Naive B cell (primary cell): Measurements from ENCODE around the gene CELSR1. TPM values are rescaled to one million over a fixed set of nuclear protein-coding genes. Genes with fewer than 3 reads are reported as not detected.

ENCODE experiments used
- ATAC-seq, 2 donors: fragments of 150-1000 bp; cut with Tn5 transposase; 2 replicates each; pipeline ENCODE4 v1.10.0; 2021; ENCODE audit warnings: low read depth in 2 of 2, mild to moderate bottlenecking in 2 of 2, moderate library complexity in 2 of 2
- DNase-seq: peaks from one replicate; pipeline ENCODE4 v3.0.0; 2022
- H3K27ac Mint-ChIP-seq, 6 donors: one replicate each; pipeline ENCODE4 v1.8.0; 2020 to 2022; ENCODE audit warnings: mild to moderate bottlenecking in 6 of 6, mixed read lengths in 6 of 6, moderate library complexity in 5 of 6, inconsistent platforms in 2 of 6
- H3K27me3 Mint-ChIP-seq, 3 donors: one replicate each; pipeline ENCODE4 v1.8.0; 2021 to 2022; ENCODE audit warnings: mixed read lengths in 3 of 3, mild to moderate bottlenecking in 1 of 3
- H3K36me3 Mint-ChIP-seq, 2 donors: one replicate each; pipeline ENCODE4 v1.8.0; 2020 to 2022; ENCODE audit warnings: mixed read lengths in 2 of 2, inconsistent platforms in 1 of 2, mild to moderate bottlenecking in 1 of 2
- H3K4me1 Mint-ChIP-seq, 3 donors: one replicate each; pipeline ENCODE4 v1.8.0; 2020 to 2022; ENCODE audit warnings: mixed read lengths in 3 of 3, inconsistent platforms in 1 of 3, mild to moderate bottlenecking in 1 of 3, moderate library complexity in 1 of 3
- H3K4me3 Mint-ChIP-seq, 8 donors: one replicate each; pipeline ENCODE4 v1.8.0; 2020 to 2022; ENCODE audit warnings: mild to moderate bottlenecking in 8 of 8, mixed read lengths in 8 of 8, moderate library complexity in 8 of 8, inconsistent platforms in 2 of 8
- H3K9me3 Mint-ChIP-seq, 7 donors: one replicate each; pipeline ENCODE4 v1.8.0; 2020 to 2022; ENCODE audit warnings: mixed read lengths in 7 of 7, mild to moderate bottlenecking in 5 of 7, inconsistent platforms in 2 of 7, moderate library complexity in 1 of 7
- polyA plus RNA-seq, 6 donors: library from polyadenylated mRNA; unstranded; fragments of 300-500 nt; fragmentation: Illumina TruSeq; gene quantifications; one replicate each; pipeline ENCODE4 v1.2.3, GENCODE V29; 2021; ENCODE audit warnings: low read depth in 6 of 6

Gene CELSR1
- polyA plus RNA-seq, 6 donors from 2014 or later, result 0.94 to 3.9 (median 2.1) TPM

- Mint-ChIP-seq H3K27ac (no peak overlapping the region), H3K4me1 (no peaks in the 10 kb centered on the region), H3K36me3 (no peaks in the 10 kb centered on the region), H3K9me3 (peaks cover 0 to 1% (median 0%) of the 10 kb centered on the region in 7 donors), H3K4me3 (no peak overlapping the region), H3K27me3 (peaks cover 10 to 61% (median 31%) of the 10 kb centered on the region in 3 donors)
- ATAC-seq, result no peak
- DNase-seq, result no peak
Measured at GRCh38 chr22:46448333-46448732, 89.1 kb downstream of the CELSR1 start.

- H3K4me3 Mint-ChIP-seq, result no peak overlapping the region
- ATAC-seq (no peak), DNase-seq (no peak)
- H3K9me3 Mint-ChIP-seq, result peaks cover 0 to 1% (median 0%) of the 10 kb centered on the region in 7 donors
- peaks cover 9 to 60% (median 31%) of the 10 kb centered on the region in 3 donors for H3K27me3 Mint-ChIP-seq
- H3K36me3 Mint-ChIP-seq, result no peaks in the 10 kb centered on the region
- no peaks in the 10 kb centered on the region for H3K4me1 Mint-ChIP-seq
- H3K27ac Mint-ChIP-seq, result no peak overlapping the region
Measured at GRCh38 chr22:46447906-46448305, 89.5 kb downstream of the CELSR1 start.

GRCh38 chr22:46446799-46447198 is 90.6 kb downstream of the CELSR1 start:
- Mint-ChIP-seq H3K36me3 (no peaks in the 10 kb centered on the region), H3K4me3 (no peak overlapping the region), H3K4me1 (no peaks in the 10 kb centered on the region), H3K27ac (no peak overlapping the region), H3K27me3 (peaks cover 6 to 49% (median 31%) of the 10 kb centered on the region in 3 donors), H3K9me3 (peaks cover 0 to 1% (median 0%) of the 10 kb centered on the region in 7 donors)
- no peak for DNase-seq
- no peak for ATAC-seq

DNA sequence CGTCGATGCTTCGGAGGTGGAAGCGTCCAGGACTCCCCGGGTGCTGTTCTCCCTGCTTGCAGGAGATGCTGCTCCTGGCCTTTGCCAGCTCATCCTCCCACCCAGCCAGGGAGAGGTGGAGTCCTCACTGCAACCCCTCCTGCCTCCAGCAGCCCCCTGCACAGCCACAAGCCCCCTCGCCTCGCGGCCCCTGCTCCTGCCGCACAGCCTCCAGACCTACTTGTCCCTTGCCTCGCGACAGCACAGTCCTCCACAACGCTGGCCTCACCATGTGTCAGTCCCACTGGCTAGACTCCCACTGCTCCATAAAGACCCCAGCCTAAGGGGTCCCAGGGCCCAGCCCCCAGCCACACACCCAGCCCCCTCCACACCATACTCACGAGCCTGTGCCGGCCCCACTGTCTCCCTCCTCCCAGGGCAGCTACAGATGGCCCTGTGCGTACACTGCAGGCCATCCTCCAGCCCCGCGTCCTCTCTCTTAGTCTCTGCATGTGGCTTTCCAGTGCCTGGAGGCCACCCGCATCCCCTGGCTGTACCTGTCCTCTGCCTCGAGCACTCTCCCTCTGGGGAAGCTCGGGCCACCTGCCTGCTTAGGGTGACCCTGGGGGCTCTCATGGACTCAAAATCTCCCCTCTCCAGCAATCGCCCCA is 91.5 kb downstream of the CELSR1 start:
- Mint-ChIP-seq H3K27ac (peak overlapping the region in 2 of 6 donors; percentile 52 to 88), H3K4me1 (no peaks in the 10 kb centered on the region), H3K36me3 (no peaks in the 10 kb centered on the region), H3K4me3 (peak overlapping the region in 1 of 8 donors; percentile 72), H3K27me3 (peaks cover 5 to 40% (median 31%) of the 10 kb centered on the region in 3 donors), H3K9me3 (peaks cover 0 to 1% (median 0%) of the 10 kb centered on the region in 7 donors)
- ATAC-seq, result no peak
- no peak for DNase-seq

- DNase-seq (no peak), ATAC-seq (no peak)
- H3K9me3 Mint-ChIP-seq, result peaks cover 0 to 1% (median 0%) of the 10 kb centered on the region in 7 donors
- peaks cover 5 to 28% (median 26%) of the 10 kb centered on the region in 3 donors for H3K27me3 Mint-ChIP-seq
- no peak overlapping the region for H3K27ac Mint-ChIP-seq
- no peaks in the 10 kb centered on the region for H3K36me3 Mint-ChIP-seq
- H3K4me3 Mint-ChIP-seq, result no peak overlapping the region
- H3K4me1 Mint-ChIP-seq, result no peaks in the 10 kb centered on the region
Measured at GRCh38 chr22:46444390-46444854, 93.0 kb downstream of the CELSR1 start.

DNA sequence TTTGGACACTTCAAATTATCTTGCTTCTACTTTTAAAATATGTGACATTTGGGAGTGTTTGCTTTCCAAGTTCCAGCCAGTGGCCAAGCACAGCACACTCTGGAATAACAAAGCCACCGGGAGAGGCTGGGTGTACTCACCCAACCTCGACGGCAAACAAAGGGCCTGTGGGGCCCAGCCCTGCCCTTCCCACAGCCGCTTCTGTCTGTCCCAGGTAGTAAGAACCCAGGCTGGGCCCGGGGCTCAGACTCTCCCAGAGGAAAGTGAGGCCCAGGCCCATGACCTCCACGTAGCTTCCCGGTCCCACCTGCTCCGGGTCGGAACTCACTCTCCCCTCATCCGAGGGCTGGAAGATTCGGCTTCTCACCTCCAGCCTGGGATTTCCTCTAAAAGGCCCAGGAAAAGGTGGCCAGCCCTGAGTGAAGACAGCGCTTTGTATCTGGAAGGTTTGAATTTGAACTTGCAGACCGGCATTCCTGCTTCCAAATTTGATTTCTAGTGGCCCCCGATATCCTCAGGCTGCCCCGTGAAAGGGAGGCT is 93.5 kb downstream of the CELSR1 start:
- Mint-ChIP-seq H3K4me1 (no peaks in the 10 kb centered on the region), H3K36me3 (no peaks in the 10 kb centered on the region), H3K4me3 (no peak overlapping the region), H3K9me3 (no peaks in the 10 kb centered on the region), H3K27ac (peak overlapping the region in 1 of 6 donors; percentile 5), H3K27me3 (peaks cover 5 to 23% (median 21%) of the 10 kb centered on the region in 3 donors)
- no peak for DNase-seq
- no peak for ATAC-seq

GRCh38 chr22:46442217-46442853 is 95.1 kb downstream of the CELSR1 start:
- Mint-ChIP-seq H3K9me3 (no peaks in the 10 kb centered on the region), H3K36me3 (no peaks in the 10 kb centered on the region), H3K4me1 (peaks cover 4 to 11% (median 8%) of the 10 kb centered on the region in 3 donors), H3K27ac (no peak overlapping the region), H3K4me3 (no peak overlapping the region), H3K27me3 (peaks cover 0 to 12% (median 10%) of the 10 kb centered on the region in 3 donors)
- DNase-seq (no peak), ATAC-seq (no peak)

- Mint-ChIP-seq H3K4me3 (no peak overlapping the region), H3K36me3 (no peaks in the 10 kb centered on the region), H3K27ac (peak overlapping the region in 1 of 6 donors; percentile 62), H3K9me3 (no peaks in the 10 kb centered on the region), H3K27me3 (peaks cover 0 to 4% (median 0%) of the 10 kb centered on the region in 3 donors), H3K4me1 (peaks cover 4 to 17% (median 8%) of the 10 kb centered on the region in 3 donors)
- ATAC-seq (no peak), DNase-seq (no peak)
Measured at GRCh38 chr22:46439576-46440465, 97.6 kb downstream of the CELSR1 start.

DNA sequence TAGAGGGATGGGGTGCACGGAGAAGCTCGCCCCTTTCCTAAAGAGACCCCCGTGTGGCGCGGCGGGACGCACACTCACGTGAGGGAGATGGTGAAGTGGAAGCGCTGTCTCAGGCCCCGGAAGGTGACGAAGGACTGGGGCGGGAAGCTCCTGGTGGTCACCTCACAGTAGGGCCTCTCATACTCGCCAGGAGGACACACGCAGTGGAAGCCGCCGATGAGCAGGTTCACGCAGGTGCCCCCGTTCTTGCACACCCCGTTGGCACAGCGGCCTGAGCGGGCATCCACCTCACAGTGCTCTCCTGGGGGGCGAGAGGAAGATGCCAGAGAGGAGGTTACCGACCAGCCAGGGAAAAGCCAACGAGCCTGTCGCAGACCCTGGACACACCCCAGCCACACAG is 98.3 kb downstream of the CELSR1 start:
- Mint-ChIP-seq H3K4me3 (no peak overlapping the region), H3K27me3 (peaks cover 0 to 4% (median 0%) of the 10 kb centered on the region in 3 donors)

DNA sequence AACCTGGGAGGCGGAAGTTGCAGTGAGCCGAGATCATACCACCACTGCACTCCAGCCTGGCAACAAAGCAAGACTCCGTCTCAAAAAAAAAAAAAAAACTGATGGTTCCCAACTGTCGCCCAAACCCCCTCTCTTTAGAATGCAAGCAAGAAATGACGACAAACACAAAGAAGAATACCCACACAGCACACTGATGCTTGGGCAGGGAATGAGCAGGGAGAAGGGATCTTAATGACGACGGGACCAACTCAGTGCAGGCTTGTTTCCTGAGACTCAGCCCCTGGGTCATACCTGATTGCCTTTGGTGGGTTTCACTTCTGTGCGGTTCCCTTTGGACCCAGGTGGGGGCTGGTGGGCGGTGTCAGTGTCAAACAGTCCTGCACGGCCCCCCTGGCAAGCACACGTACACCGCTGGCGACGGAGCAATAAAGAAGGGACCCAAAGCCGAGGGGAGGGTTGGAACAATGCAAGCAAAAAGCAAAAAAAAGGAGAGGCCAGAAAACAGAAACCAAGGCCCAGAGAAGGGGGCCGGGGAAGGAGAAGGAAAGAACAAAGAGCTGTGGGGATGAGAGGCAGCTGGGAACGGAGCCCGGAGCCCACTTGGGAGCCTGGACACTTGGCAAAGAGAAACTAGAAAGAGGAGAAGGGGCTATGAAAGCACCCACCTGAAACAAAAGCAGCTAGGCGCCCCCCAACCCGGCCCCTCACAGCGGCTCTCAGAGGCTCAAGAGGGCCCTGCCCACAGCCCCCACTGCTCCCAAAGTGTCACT is 99.6 kb downstream of the CELSR1 start:
- ATAC-seq (no peak), DNase-seq (no peak)
- Mint-ChIP-seq H3K36me3 (no peaks in the 10 kb centered on the region), H3K4me1 (peaks cover 14 to 32% (median 22%) of the 10 kb centered on the region in 3 donors), H3K4me3 (peak overlapping the region in 1 of 8 donors; percentile 61), H3K27ac (peak overlapping the region in 3 of 6 donors; percentile 67 to 71 (median 67)), H3K27me3 (no peaks in the 10 kb centered on the region), H3K9me3 (no peaks in the 10 kb centered on the region)

More for the DNA sequence above, 98.3 kb downstream of the CELSR1 start:
- ATAC-seq (no peak), DNase-seq (no peak)
- Mint-ChIP-seq H3K9me3 (no peaks in the 10 kb centered on the region), H3K27ac (no peak overlapping the region), H3K36me3 (no peaks in the 10 kb centered on the region), H3K4me1 (peaks cover 4 to 20% (median 9%) of the 10 kb centered on the region in 3 donors)

DNA sequence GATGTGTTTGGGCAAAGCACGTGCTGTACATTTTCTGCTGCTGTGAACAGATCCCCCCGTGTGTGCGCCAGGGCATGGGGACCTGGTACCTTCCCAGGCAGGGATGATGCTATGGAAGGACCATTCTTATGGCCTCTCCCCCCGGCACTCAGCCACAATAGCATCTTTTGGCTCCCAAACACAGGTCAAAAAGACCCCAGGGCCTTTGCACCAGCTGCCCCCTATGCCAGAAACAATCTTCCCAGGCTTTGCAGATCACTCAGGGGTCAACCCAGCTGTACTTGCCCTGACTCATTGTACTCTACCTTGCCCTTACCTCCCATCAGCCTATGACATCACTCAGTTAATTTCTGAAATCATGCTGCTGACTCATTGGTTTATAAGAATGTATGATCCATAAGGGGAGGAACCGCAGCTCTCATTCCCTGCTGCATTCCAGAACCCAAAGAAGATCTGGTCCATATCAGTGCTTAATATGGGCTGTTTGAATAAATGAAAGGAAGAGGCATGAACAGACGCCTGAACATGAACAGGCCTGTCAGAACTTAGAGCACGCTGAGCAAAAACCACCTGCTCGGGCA is 100.7 kb downstream of the CELSR1 start:
- no peak for ATAC-seq
- Mint-ChIP-seq H3K4me3 (no peak overlapping the region), H3K36me3 (no peaks in the 10 kb centered on the region)

GRCh38 chr22:46433318-46433717 is 104.1 kb downstream of the CELSR1 start:
- H3K4me1 Mint-ChIP-seq, result peaks cover 38 to 55% (median 49%) of the 10 kb centered on the region in 3 donors
- H3K4me3 Mint-ChIP-seq, result peak overlapping the region; percentile 84 to 95 (median 93)
- no peaks in the 10 kb centered on the region for H3K9me3 Mint-ChIP-seq
- H3K27me3 Mint-ChIP-seq, result no peaks in the 10 kb centered on the region
- H3K27ac Mint-ChIP-seq, result peak overlapping the region; percentile 93 to 99 (median 96)
- ATAC-seq, result peak; percentile 72 to 73
- H3K36me3 Mint-ChIP-seq, result no peaks in the 10 kb centered on the region
- DNase-seq, result peak; percentile 77

More for the DNA sequence above, 100.7 kb downstream of the CELSR1 start:
- H3K9me3 Mint-ChIP-seq, result no peaks in the 10 kb centered on the region
- no peak for DNase-seq
- no peaks in the 10 kb centered on the region for H3K27me3 Mint-ChIP-seq
- H3K27ac Mint-ChIP-seq, result peak overlapping the region in 3 of 6 donors; percentile 6 to 47 (median 25)
- H3K4me1 Mint-ChIP-seq, result peaks cover 25 to 44% (median 33%) of the 10 kb centered on the region in 3 donors
